HG03354 (cell line): ENCODE data around the gene CCDC178.

ENCODE experiments used
- ATAC-seq: cut with Tn5 transposase; IDR thresholded peaks from one replicate; pipeline ENCODE4 v1.9.1; 2021; ENCODE audit warnings: mild to moderate bottlenecking; ENCODE audit not compliant: unreplicated experiment, poor library complexity, severe bottlenecking

Gene CCDC178

GRCh38 chr18:33146014-33146413, 294.5 kb downstream of the CCDC178 start:
- no peak for ATAC-seq

GRCh38 chr18:33135951-33136660, 304.4 kb downstream of the CCDC178 start:
- ATAC-seq, result no peak

GRCh38 chr18:33132657-33133056, 307.9 kb downstream of the CCDC178 start:
- no peak for ATAC-seq

GRCh38 chr18:33128581-33128980, 311.9 kb downstream of the CCDC178 start:
- ATAC-seq, result no peak

- no peak for ATAC-seq
Observed at GRCh38 chr18:33123862-33124518, 316.5 kb downstream of the CCDC178 start.

GRCh38 chr18:33116376-33116775, 324.1 kb downstream of the CCDC178 start:
- ATAC-seq, result no peak

GRCh38 chr18:33115917-33116316, 324.6 kb downstream of the CCDC178 start:
- ATAC-seq, result no peak

- ATAC-seq, result no peak
Observed at GRCh38 chr18:33115476-33115875, 325.0 kb downstream of the CCDC178 start.

- ATAC-seq, result no peak
Observed at GRCh38 chr18:33114749-33115148, 325.8 kb downstream of the CCDC178 start.

- ATAC-seq, result no peak
Observed at GRCh38 chr18:33113416-33113815, 327.1 kb downstream of the CCDC178 start.

- no peak for ATAC-seq
Observed at GRCh38 chr18:33107511-33107910, 333.0 kb downstream of the CCDC178 start.

GRCh38 chr18:33101316-33101715, 339.2 kb downstream of the CCDC178 start:
- no peak for ATAC-seq

- ATAC-seq, result no peak
Observed at GRCh38 chr18:33099626-33100025, 340.9 kb downstream of the CCDC178 start.

- ATAC-seq, result no peak
Observed at GRCh38 chr18:33097126-33097525, 343.4 kb downstream of the CCDC178 start.

- no peak for ATAC-seq
Observed at GRCh38 chr18:33090461-33090860, 350.1 kb downstream of the CCDC178 start.

- ATAC-seq, result no peak
Observed at GRCh38 chr18:33076601-33077000, 363.9 kb downstream of the CCDC178 start.

GRCh38 chr18:33074125-33074524, 366.4 kb downstream of the CCDC178 start:
- ATAC-seq, result no peak

- no peak for ATAC-seq
Observed at GRCh38 chr18:33062834-33063364, 377.6 kb downstream of the CCDC178 start.

- ATAC-seq, result no peak
Observed at GRCh38 chr18:33052886-33053285, 387.6 kb downstream of the CCDC178 start.

- ATAC-seq, result no peak
Observed at GRCh38 chr18:33051407-33051806, 389.1 kb downstream of the CCDC178 start.

- ATAC-seq, result no peak
Observed at GRCh38 chr18:33040213-33040612, 400.3 kb downstream of the CCDC178 start.
